Stimulated activated CD4-positive, alpha-beta T cell treated with anti-CD3 and anti-CD28 coated beads, Interleukin-15, amount 100 ng/mL, for 24 hours (primary cell): ENCODE measurements around the gene ZBTB4.
"Not testable (repeated sequence)": the region's sequence is repeated elsewhere in the genome, so short reads cannot be mapped to it uniquely, and the experiment has no call there.

Experiments used
- DNase-seq: peaks from one replicate; pipeline ENCODE4 v3.0.0-alpha.2; 2020

The ZBTB4 gene

GRCh38 chr17:7493941-7494340 lies 14.5 kb upstream of the ZBTB4 start:
- DNase-seq = no peak

DNA sequence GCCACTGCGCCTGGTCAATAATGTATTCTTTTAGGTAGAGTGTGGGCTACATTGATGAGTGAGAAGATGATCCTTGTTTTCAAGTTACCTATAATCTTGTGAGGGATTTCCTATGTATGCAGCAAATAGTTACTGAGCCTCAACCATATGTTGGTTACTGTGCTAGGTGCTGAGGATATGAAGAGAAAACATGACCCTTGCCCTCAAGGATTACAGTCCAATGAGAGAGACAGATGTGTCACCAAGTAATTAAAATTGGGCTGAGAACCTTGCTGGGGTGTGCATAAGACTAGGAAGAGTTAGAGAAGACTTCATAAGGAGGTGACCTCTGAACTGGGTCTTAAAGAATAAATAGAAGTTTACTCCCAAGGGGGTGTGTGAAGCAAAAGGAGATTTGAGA lies 12.2 kb upstream of the ZBTB4 start:
- DNase-seq = no peak

GRCh38 chr17:7490144-7490543 lies 10.7 kb upstream of the ZBTB4 start:
- DNase-seq = no peak

DNA sequence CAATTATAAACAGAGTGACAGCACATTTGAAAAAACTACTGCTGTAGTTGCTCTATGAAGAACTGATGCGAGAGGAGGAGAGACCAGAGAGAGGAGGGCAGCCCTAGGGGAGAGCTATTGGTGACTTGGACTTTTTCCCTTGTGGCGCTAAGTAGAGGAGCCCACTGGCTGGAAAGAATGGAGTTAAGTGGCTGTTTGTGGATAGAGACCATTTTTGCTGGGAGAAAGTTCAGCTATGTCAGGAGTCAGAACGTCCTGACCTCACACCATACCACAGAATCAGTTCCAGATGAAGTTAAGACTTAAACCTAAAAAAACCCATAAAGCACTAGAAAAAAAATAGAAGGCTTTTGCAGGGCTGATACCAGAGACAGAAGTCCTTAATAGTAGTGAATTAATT lies 6.8 kb upstream of the ZBTB4 start:
- no peak for DNase-seq

DNA sequence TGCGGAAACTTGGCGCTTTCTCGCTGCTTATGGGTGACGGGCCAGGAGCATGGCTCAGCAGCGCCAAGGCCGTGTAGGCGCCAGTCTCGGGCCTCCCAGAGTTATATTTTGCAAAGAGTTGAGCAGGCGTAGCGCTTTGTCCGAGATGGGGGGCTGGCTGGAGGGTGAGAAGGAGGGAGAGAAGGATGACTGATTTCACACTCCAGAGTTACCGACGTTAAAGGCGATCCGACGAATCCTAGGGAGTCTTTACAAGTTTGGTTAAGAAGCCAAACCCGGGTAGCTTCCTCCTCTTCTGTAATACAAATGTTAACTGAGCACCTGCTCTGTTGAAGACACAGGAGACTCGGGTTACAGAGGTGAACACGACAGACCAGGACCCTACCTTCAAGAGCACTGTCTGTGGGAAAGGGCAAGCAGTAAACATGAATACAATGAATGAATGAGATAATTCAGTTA lies 5.5 kb upstream of the ZBTB4 start:
- no peak for DNase-seq

DNA sequence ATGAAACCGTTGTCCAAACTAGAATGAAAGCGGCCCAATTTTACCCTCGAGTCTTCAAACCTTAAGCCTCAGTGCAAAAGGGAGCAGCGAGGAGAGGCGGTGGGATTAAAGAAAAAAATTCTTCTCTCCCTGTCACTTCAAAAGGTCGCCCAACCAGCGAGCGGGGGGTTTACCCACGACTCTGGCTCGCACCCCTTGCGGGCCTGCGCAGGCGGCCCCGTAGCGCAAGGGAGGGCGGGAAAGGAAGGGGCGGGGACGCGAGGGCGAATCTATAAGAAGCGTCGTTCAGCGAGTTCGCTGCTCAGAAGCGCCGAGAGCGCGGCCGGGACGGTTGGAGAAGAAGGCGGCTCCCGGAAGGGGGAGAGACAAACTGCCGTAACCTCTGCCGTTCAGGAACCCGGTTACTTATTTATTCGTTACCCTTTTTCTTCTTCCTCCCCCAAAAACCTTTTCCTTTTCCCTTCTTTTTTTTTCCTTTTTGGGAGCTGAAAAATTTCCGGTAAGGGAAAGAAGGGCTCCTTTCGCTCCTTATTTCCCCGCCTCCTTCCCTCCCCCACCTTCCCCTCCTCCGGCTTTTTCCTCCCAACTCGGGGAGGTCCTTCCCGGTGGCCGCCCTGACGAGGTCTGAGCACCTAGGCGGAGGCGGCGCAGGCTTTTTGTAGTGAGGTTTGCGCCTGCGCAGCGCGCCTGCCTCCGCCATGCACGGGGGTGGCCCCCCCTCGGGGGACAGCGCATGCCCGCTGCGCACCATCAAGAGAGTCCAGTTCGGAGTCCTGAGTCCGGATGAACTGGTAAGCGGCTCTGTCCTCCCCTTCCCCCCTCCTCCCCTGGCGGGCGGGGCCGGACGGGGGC lies 4.9 kb upstream of the ZBTB4 start, which contains the start of gene POLR2A:
Gene POLR2A, plus strand, starts transcription at position 300 of the 852 bp plus-strand sequence.
- DNase-seq = peak; percentile 97

DNA sequence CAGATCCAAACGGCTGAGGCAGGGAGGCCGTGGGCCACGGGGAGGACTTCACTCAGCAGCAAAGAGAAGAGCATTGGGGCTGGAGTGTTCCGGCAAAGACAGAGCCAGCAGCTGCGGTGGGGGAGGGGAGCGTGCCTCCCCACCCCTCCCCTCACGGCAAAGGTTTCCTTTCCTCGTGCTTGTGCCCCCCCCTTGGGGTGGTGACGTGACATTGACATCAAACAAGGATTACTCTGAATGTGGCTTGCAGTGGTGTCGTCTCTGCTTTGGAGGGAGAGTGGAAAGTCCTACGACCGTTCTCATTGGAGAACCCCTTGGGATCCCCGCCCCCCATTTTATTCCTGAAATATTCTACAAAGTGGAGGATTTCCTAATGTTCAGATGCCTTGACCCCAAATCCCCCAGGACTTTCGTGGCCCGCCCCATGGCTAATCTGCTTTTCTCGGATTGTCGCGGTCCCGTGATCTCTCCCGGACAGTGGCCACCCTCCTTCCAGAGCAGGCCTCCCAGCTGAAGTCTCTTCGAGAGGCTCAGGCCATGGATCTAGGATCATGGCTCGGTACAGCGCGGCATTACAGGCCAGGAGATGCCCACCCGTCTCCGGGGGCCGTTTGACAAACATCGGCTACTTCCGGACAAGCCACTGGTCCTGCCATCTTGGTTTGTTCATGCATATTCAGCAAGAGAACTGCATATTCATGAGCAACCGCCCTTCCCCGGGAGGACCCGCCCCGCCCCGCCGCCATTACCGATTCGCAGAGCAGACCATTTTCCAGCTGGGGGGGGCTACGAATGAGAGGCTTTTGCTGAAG lies 4.0 kb upstream of the ZBTB4 start:
- peak; percentile 93 for DNase-seq

GRCh38 chr17:7482742-7483088 lies 3.3 kb upstream of the ZBTB4 start:
- DNase-seq = not testable (repeated sequence)

DNA sequence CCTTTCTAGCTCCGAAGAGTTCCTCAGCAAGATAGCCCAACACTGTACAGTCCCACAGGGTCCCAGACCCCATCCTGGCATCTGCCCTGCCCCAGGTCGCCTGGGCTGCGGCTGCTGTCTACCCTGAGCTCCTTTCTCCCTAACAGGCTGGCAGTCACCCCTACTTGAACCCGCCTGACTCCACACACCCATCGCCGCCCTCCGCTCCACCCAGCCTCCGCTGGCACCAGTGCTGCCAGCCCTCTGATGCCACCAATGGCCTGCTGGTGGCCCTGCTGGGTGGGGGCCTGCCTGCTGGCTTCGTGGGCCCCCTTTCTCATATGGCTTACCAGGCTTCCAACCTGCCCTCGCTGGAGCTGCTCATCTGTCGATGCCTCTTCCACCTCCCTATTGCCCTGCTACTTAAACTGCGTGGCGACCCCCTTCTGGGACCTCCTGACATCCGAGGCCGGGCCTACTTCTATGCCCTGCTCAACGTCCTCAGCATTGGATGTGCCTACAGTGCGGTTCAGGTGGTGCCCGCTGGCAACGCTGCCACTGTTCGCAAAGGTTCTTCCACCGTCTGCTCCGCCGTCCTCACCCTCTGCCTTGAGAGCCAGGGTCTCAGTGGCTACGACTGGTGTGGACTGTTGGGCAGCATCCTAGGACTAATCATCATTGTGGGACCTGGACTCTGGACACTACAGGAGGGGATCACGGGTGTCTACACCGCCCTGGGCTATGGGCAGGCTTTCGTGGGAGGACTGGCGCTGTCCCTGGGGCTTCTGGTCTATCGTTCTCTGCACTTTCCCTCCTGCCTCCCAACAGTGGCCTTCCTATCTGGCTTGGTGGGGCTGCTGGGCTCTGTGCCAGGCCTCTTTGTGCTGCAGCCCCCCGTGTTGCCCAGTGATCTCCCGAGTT lies 2.7 kb upstream of the ZBTB4 start:
- not testable (repeated sequence) for DNase-seq

DNA sequence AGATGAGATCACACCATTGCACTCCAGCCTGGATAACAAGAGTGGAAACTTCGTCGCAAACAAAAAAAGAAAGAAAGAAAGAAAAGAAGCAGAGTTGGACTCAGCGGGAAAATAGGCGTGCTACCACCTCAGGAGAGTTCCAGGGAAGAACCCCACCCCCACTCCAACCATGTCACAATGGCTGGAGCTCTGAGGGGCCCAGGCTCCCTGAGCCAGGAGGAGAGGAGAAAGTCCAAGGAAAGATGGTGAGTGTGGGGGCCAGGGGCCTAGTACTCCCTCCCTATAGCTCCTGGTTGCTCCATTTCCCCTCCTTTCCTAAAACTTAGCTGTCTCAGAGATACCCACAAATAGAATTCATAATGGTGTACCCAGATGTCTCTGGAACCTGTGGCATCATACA lies 1.8 kb upstream of the ZBTB4 start, which contains the start of gene SLC35G6:
Gene SLC35G6, plus strand, starts transcription at position 172 of the 400 bp plus-strand sequence. Its CDS starts 71 bp downstream, at position 243.
- not testable (repeated sequence) for DNase-seq

GRCh38 chr17:7480089-7480384 lies 606 bp upstream of the ZBTB4 start:
- no peak for DNase-seq

DNA sequence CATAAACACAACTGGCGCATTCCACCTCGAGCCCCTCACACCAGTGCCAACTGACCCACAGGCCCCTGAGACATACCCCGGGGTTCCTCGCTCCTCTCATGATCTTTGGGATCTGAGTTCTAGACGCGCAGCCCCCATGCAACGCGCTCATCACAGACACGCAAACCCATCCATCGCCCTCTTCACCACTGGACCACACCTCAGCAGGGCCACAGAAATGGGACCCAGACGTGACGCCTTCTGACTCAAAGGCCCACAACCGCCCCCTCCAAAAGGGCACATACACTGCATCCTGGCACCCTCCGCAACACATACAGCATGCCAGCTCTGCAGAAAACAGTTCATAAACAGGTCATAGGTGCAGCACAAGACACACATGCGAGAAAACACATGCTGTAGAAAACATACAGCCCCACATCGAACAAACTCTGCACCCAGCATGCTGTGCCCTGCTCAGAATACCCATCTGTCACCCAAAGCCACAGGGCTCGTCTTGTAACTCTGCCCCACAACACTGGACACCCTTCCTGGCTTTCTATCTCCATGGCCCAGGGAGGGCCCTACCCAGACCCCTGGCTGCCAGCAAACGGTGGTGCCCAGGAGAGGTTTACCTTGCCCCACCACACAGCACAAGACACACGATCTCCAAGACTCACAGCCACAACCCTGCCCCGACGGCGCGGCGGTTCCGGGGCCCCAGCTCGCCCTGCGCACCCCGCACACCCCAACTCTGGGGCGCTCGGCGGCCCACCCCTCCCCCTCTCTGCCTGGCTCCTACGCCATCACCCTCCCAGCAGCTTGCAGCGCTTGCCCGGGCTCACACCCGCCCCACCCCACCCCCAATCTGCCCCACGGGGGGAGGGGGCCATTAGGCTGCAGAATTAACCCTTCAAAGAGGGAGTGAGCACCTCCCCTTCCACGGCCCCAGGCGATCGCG lies 887 bp downstream of the ZBTB4 start:
- peak; percentile 70 for DNase-seq

DNA sequence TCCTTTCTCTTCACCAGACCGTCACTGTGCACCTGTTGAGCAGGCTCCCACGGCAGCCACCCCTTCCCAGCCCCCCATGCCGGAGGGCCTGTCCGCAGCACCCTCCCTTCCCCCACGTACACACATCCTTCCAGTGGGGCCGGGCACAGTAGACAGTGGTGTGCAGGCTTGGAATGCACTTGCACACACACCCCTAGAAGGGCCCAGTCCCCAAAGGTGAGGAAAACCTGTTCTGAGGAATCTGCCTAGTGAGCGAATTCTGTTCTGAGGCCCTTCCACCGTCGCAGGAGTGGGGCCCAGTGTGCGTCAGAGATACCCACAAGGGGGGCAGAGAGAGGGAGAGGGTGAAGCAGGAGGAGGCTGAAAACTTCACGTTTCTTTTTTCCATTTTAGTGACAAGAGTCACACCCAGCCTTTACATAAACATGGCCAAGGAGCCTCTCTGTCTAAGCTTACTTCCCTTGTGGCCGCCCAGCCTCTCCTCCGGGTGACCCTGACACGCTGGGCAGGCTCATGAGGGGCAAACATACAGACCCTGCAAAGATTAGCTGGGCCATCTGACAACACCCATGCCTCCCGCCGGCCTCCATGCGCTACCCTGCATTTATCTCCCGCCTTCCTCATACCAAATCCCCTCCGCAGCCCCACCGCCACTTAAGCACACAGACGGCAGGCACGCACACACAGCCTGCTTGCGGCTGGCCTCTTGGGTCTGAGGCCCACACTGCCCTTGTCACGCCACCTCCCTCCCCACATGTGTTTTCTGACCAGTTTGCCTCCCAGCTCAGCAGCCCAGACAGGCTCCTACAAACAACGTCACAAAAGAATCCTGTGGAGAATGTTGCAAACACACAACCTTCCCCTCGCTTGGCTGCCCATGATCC lies 1.8 kb downstream of the ZBTB4 start:
- DNase-seq = peak; percentile 45

DNA sequence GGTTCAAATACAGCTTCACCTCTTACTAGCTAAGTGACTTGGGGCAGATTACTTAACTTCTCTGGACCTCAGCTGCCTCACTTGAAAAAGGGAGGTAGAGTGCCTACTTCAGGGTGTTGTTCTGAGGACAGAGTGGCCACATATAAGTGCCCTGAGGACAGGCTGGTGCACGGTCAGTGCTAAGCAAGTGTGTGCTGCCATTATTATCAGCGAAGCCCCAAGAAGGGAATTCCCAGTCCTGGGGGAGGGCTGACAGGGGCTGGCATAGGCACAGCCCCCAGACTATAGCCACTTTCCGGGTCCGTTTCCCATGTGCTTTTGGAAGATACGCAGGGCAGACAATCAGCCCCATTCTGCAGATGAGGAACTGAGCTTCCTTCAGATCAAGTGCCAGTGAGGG lies 2.5 kb downstream of the ZBTB4 start:
- DNase-seq = no peak

DNA sequence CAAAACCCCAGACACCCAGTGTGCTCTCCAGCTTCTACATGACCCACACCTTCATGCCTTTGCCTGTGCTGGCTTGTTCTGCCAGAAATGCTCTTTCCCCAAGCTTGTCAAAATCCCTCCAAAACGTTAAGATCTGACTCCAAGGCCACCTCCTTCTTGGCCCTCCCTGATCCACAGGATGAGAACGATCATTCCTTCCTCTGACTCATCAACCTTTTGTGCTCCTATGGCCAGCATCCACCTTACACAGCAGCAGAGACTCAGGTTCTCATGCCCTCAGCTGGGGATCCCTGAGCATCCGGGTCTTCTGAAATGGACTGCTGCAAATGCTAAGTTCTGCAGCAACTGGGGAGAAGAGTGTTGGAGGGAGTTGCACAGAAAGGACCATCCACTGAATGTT lies 2.9 kb downstream of the ZBTB4 start:
- DNase-seq = no peak

- no peak for DNase-seq
Measured at GRCh38 chr17:7475764-7476422, 3.5 kb downstream of the ZBTB4 start.

- DNase-seq = not testable (repeated sequence)
Measured at GRCh38 chr17:7474767-7475166, 4.7 kb downstream of the ZBTB4 start.

- no peak for DNase-seq
Measured at GRCh38 chr17:7471729-7472128, 7.7 kb downstream of the ZBTB4 start.

- not testable (repeated sequence) for DNase-seq
Measured at GRCh38 chr17:7470457-7470973, 8.9 kb downstream of the ZBTB4 start.

GRCh38 chr17:7469843-7470242 lies 9.6 kb downstream of the ZBTB4 start:
- not testable (repeated sequence) for DNase-seq
